WTC11 (cell line): ENCODE data around the gene MOB3B. TPM values are rescaled to one million over a fixed set of nuclear protein-coding genes. Genes with fewer than 3 reads are reported as not detected.
"Not testable (repeated sequence)": the region's sequence is repeated elsewhere in the genome, so short reads cannot be mapped to it uniquely, and the experiment has no call there.

Experiments
- ATAC-seq: fragments of 200-7000 bp; cut with Tn5 transposase; 2 replicates; pipeline ENCODE4 v1.10.0; 2021; ENCODE audit warnings: mild to moderate bottlenecking, moderate library complexity
- CTCF ChIA-PET: fragments of 300-600 bp; sonication (Branson Sonifier 250); formaldehyde crosslinking; loops from one replicate; lab custom pipeline; 2021; ENCODE audit warnings: antibody characterized with exemption; lab: Charles Lee
- POLR2A ChIA-PET: fragments of 350-600 bp; sonication (Branson Sonifier 250); formaldehyde crosslinking; loops from one replicate; lab custom pipeline; 2021; ENCODE audit warnings: antibody characterized with exemption; lab: Charles Lee
- DNase-seq: peaks from one replicate; pipeline ENCODE4 v3.0.0; 2021; ENCODE audit warnings: low spot score
- H3K27ac Mint-ChIP-seq: 2 replicates; pipeline ENCODE4 v1.8.0; 2021; ENCODE audit warnings: mixed read lengths
- H3K27me3 Mint-ChIP-seq: 2 replicates; pipeline ENCODE4 v1.8.0; 2021; ENCODE audit warnings: low read depth, mild to moderate bottlenecking, moderate library complexity, mixed read lengths
- H3K36me3 Mint-ChIP-seq: 2 replicates; pipeline ENCODE4 v1.8.0; 2021; ENCODE audit warnings: mixed read lengths
- H3K4me1 Mint-ChIP-seq: 2 replicates; pipeline ENCODE4 v1.8.0; 2022; ENCODE audit warnings: mixed read lengths
- H3K4me3 Mint-ChIP-seq: 2 replicates; pipeline ENCODE4 v1.8.0; 2021; ENCODE audit warnings: mild to moderate bottlenecking, moderate library complexity, mixed read lengths
- H3K9me3 Mint-ChIP-seq: 2 replicates; pipeline ENCODE4 v1.8.0; 2021; ENCODE audit warnings: mixed read lengths
- AR ChIP-seq: fragments of 250-450 bp; sonication (Bioruptor Pico); IDR thresholded peaks from 2 replicates; pipeline ENCODE4 v1.9.0; 2021; ENCODE audit warnings: mild to moderate bottlenecking
- ESRRA ChIP-seq: sonication (generic); formaldehyde crosslinking; IDR thresholded peaks from 2 replicates; pipeline ENCODE4 v1.8.1; 2022; ENCODE audit warnings: mild to moderate bottlenecking, missing genetic modification reagents, borderline replicate concordance
- GTF2I ChIP-seq: fragments of 250-450 bp; sonication (Bioruptor Pico); conservative IDR thresholded peaks from 2 replicates; pipeline ENCODE4 v1.4.0; 2021; ENCODE audit warnings: mild to moderate bottlenecking
- MLX ChIP-seq: sonication (generic); formaldehyde crosslinking; IDR thresholded peaks from 2 replicates; pipeline ENCODE4 v1.8.1; 2023; ENCODE audit warnings: mild to moderate bottlenecking, missing genetic modification reagents, moderate library complexity
- NFYB ChIP-seq: sonication (generic); formaldehyde crosslinking; conservative IDR thresholded peaks from 2 replicates; pipeline ENCODE4 v1.8.0; 2022; ENCODE audit warnings: low read depth, missing genetic modification reagents
- NR2C2 ChIP-seq: sonication (generic); formaldehyde crosslinking; IDR thresholded peaks from 2 replicates; pipeline ENCODE4 v1.8.0; 2022; ENCODE audit warnings: mild to moderate bottlenecking, missing genetic modification reagents
- PRRX2 ChIP-seq: fragments of 250-450 bp; sonication (Bioruptor Pico); IDR thresholded peaks from 2 replicates; pipeline ENCODE4 v1.8.0; 2021; ENCODE audit warnings: mild to moderate bottlenecking
- SOX15 ChIP-seq: fragments of 250-450 bp; sonication (Bioruptor Pico); IDR thresholded peaks from 2 replicates; pipeline ENCODE4 v1.9.0; 2021; ENCODE audit warnings: mild to moderate bottlenecking
- TEAD1 ChIP-seq: sonication (generic); formaldehyde crosslinking; IDR thresholded peaks from 2 replicates; pipeline ENCODE4 v1.8.0; 2022; ENCODE audit warnings: mild to moderate bottlenecking, missing genetic modification reagents
- TEAD4 ChIP-seq: sonication (generic); formaldehyde crosslinking; IDR thresholded peaks from 2 replicates; pipeline ENCODE4 v1.8.0; 2022; ENCODE audit warnings: mild to moderate bottlenecking, missing genetic modification reagents
- ZBTB43 ChIP-seq: sonication (generic); formaldehyde crosslinking; IDR thresholded peaks from 2 replicates; pipeline ENCODE4 v1.8.1; 2023; ENCODE audit warnings: mild to moderate bottlenecking, missing genetic modification reagents
- ZNF138 ChIP-seq: sonication (generic); formaldehyde crosslinking; conservative IDR thresholded peaks from 2 replicates; pipeline ENCODE4 v1.8.1; 2022; ENCODE audit warnings: mild to moderate bottlenecking, moderate library complexity, missing genetic modification reagents
- ZNF263 ChIP-seq: sonication (generic); formaldehyde crosslinking; IDR thresholded peaks from 2 replicates; pipeline ENCODE4 v1.8.1; 2022; ENCODE audit warnings: low read depth, mild to moderate bottlenecking, moderate library complexity, missing genetic modification reagents
- ZNF281 ChIP-seq: sonication (generic); formaldehyde crosslinking; IDR thresholded peaks from 2 replicates; pipeline ENCODE4 v1.8.0; 2023; ENCODE audit warnings: mild to moderate bottlenecking, missing genetic modification reagents
- ZNF317 ChIP-seq: sonication (generic); formaldehyde crosslinking; IDR thresholded peaks from 2 replicates; pipeline ENCODE4 v1.8.1; 2023; ENCODE audit warnings: low read depth, mild to moderate bottlenecking, moderate library complexity, missing genetic modification reagents, borderline replicate concordance
- ZNF416 ChIP-seq: fragments of 250-450 bp; sonication (Bioruptor Pico); IDR thresholded peaks from 2 replicates; pipeline ENCODE4 v1.9.0; 2021; ENCODE audit warnings: mild to moderate bottlenecking, inconsistent platforms
- total RNA-seq: library from RNA; stranded (reverse); gene quantifications from 3 replicates; pipeline ENCODE4 v1.2.3, GENCODE V29; 2021

Gene MOB3B
- total RNA-seq, 1 experiment from 2014 or later: 25.1 TPM

- no peaks in the 10 kb centered on the region for H3K9me3 Mint-ChIP-seq
- no peak for TF ChIP-seq ZNF317 (CRISPR knock-in tag)
- no peak for TF ChIP-seq ZNF281 (CRISPR knock-in tag)
- no peak for TF ChIP-seq SOX15 (CRISPR knock-in tag)
- TF ChIP-seq GTF2I: no peak
- no peak for TF ChIP-seq TEAD4 (CRISPR knock-in tag)
- no peak for TF ChIP-seq ZNF263 (CRISPR knock-in tag)
- no peak for TF ChIP-seq NR2C2 (CRISPR knock-in tag)
- no peak for TF ChIP-seq ZNF416
- TF ChIP-seq ESRRA (CRISPR knock-in tag): no peak
- TF ChIP-seq ZNF138 (CRISPR knock-in tag): no peak
- TF ChIP-seq AR (CRISPR knock-in tag): no peak
- no peak for TF ChIP-seq MLX (CRISPR knock-in tag)
- no peak for TF ChIP-seq TEAD1
- no peak overlapping the region for H3K27ac Mint-ChIP-seq
- 0 out of 2 replicates have a peak, but pooled peaks cover 4% of the 10 kb centered on the region for H3K36me3 Mint-ChIP-seq
- H3K4me1 Mint-ChIP-seq: peaks cover 48% of the 10 kb centered on the region
- no peak overlapping the region for H3K4me3 Mint-ChIP-seq
- peak; percentile 46 for ATAC-seq
- CTCF ChIA-PET: no interaction called here
- DNase-seq: no peak
- POLR2A ChIA-PET: no interaction called here
- H3K27me3 Mint-ChIP-seq: no peaks in the 10 kb centered on the region
These were observed 62.1 kb downstream of the MOB3B start for GRCh38 chr9:27467486-27467885.

- H3K9me3 Mint-ChIP-seq, ATAC-seq, POLR2A ChIA-PET, H3K4me3 Mint-ChIP-seq, H3K36me3 Mint-ChIP-seq, H3K27me3 Mint-ChIP-seq, DNase-seq, CTCF ChIA-PET, H3K27ac Mint-ChIP-seq: not testable (repeated sequence)
- H3K4me1 Mint-ChIP-seq: peaks cover 40% of the 10 kb centered on the region
These were observed 63.1 kb downstream of the MOB3B start for GRCh38 chr9:27466516-27466915.

- CTCF ChIA-PET: interaction anchor here (1.1 kb wide), 1 partner anchor 63 kb away, joined by 3 read pairs; no protein-coding TSS in a partner anchor
- POLR2A ChIA-PET, H3K27ac Mint-ChIP-seq, ATAC-seq, H3K27me3 Mint-ChIP-seq, DNase-seq, H3K36me3 Mint-ChIP-seq, H3K9me3 Mint-ChIP-seq, H3K4me3 Mint-ChIP-seq: not testable (repeated sequence)
- peaks cover 35% of the 10 kb centered on the region for H3K4me1 Mint-ChIP-seq
These were observed 64.7 kb downstream of the MOB3B start for GRCh38 chr9:27464950-27465349.

- Mint-ChIP-seq H3K4me3 (no peak overlapping the region), H3K27ac (no peak overlapping the region), H3K27me3 (no peaks in the 10 kb centered on the region), H3K4me1 (peaks cover 41% of the 10 kb centered on the region), H3K36me3 (0 out of 2 replicates have a peak, but pooled peaks cover 4% of the 10 kb centered on the region), H3K9me3 (no peaks in the 10 kb centered on the region)
- DNase-seq (no peak), ATAC-seq (no peak)
- POLR2A ChIA-PET: no interaction called here
- CTCF ChIA-PET: no interaction called here
- TF ChIP-seq NFYB (CRISPR knock-in tag): no peak
- no peak for TF ChIP-seq PRRX2 (CRISPR knock-in tag)
- TF ChIP-seq ZBTB43 (CRISPR knock-in tag): no peak
These were observed 66.8 kb downstream of the MOB3B start for GRCh38 chr9:27462846-27463245.
